K562 (cell line): ENCODE results near the gene MINDY4B. TPM values are rescaled to one million over a fixed set of nuclear protein-coding genes. Genes with fewer than 3 reads are reported as not detected.

Experiments used
- ATAC-seq: fragments of 200-7000 bp; cut with Tn5 transposase; 3 replicates; pipeline ENCODE4 v1.9.1; 2020; ENCODE audit warnings: moderate library complexity
- BruUV-seq: library from RNA; stranded (reverse); fragments of 400-500 nt; replicated peaks from 2 replicates; lab custom pipeline; 2021; lab: Mats Ljungman, UMichigan
- CTCF ChIA-PET: fragments of 300-600 bp; formaldehyde crosslinking; extraction: SDS; loops from one replicate; lab custom pipeline; 2021; ENCODE audit warnings: low intra/inter-chr PET ratio; lab: Yijun Ruan, JAX
- POLR2A ChIA-PET: fragments of 300-600, 350-650 bp; sonication (Branson Sonifier 250); formaldehyde crosslinking; extraction: SDS; loops from one replicate; lab custom pipeline; 2021; ENCODE audit warnings: antibody characterized with exemption, inconsistent platforms; lab: Yijun Ruan, JAX
- DNase-seq, 4 experiments: peaks; one replicate each; pipeline versions ENCODE4 v3.0.0 to v3.0.0-alpha.2; 2011 to 2018; ENCODE audit warnings: low spot score in 3 of 4, mixed read lengths in 3 of 4; ENCODE audit errors: extremely low read depth in 1 of 4
- FAIRE-seq: peaks from 2 replicates; lab custom pipeline; 2011; peaks lifted over from hg19 to GRCh38; lab: Jason Lieb, UNC
- H2AFZ ChIP-seq: 2 replicates; pipeline ENCODE4 v1.6.0; 2011; ENCODE audit warnings: low read depth, low read length, control low read depth, inconsistent platforms
- H3K27ac ChIP-seq: fragments of 200-600 bp; 3 replicates; pipeline ENCODE4 v1.8.0; 2011; ENCODE audit warnings: low read depth, mild to moderate bottlenecking, control low read depth, inconsistent platforms, low read length, moderate library complexity, mixed read lengths; ENCODE audit errors: extremely low read depth
- H3K27me3 ChIP-seq, 2 experiments: fragments of 300-600 bp in 1 of 2; 2 replicates in 1 of 2; 3 replicates in 1 of 2; pipeline versions ENCODE4 v1.6.0 to v1.8.0; 2011; ENCODE audit warnings: inconsistent platforms in 2 of 2, low read length in 2 of 2, mild to moderate bottlenecking in 1 of 2, mixed read lengths in 1 of 2, moderate library complexity in 1 of 2; ENCODE audit not compliant: control insufficient read depth in 2 of 2, insufficient read depth in 2 of 2
- H3K36me3 ChIP-seq: fragments of 300-600 bp; 3 replicates; pipeline ENCODE4 v1.8.0; 2011; ENCODE audit warnings: mild to moderate bottlenecking, low read length, inconsistent platforms; ENCODE audit not compliant: control insufficient read depth, insufficient read depth
- H3K4me1 ChIP-seq, 2 experiments: fragments of 200-600 bp in 1 of 2; replicated peaks in 1 of 2; 2 replicates in 1 of 2; 3 replicates in 1 of 2; pipeline versions ENCODE4 v1.5.1 to v1.8.0; 2011; ENCODE audit warnings: inconsistent platforms in 2 of 2, low read length in 2 of 2, mild to moderate bottlenecking in 1 of 2, mixed read lengths in 1 of 2, moderate library complexity in 1 of 2; ENCODE audit not compliant: control insufficient read depth in 2 of 2, insufficient read depth in 2 of 2
- H3K4me2 ChIP-seq: 2 replicates; pipeline ENCODE4 v1.6.1; 2011; ENCODE audit warnings: low read length, control low read depth, inconsistent platforms, mixed read lengths; ENCODE audit not compliant: insufficient read depth
- H3K4me3 ChIP-seq: fragments of 200-600 bp; sonication (generic), shearing (Covaris generic); 2 replicates; pipeline ENCODE4 v1.5.1; 2016; ENCODE audit warnings: control low read depth, inconsistent platforms
- H3K79me2 ChIP-seq: fragments of 200-600 bp; 3 replicates; pipeline ENCODE4 v1.8.0; 2011; ENCODE audit warnings: low read length, inconsistent platforms; ENCODE audit not compliant: control insufficient read depth, insufficient read depth
- H3K9ac ChIP-seq, 2 experiments: 2 replicates each; pipeline versions ENCODE4 v1.6.0 to v1.6.1; 2011; ENCODE audit warnings: low read depth in 2 of 2, low read length in 2 of 2, control low read depth in 1 of 2, inconsistent platforms in 1 of 2, mild to moderate bottlenecking in 1 of 2, mixed read lengths in 1 of 2; ENCODE audit not compliant: insufficient read depth in 1 of 2
- H3K9me1 ChIP-seq: one replicate; pipeline ENCODE4 v1.6.0; 2011; ENCODE audit warnings: inconsistent platforms, mild to moderate bottlenecking, low read length, moderate library complexity; ENCODE audit not compliant: control insufficient read depth, insufficient read depth
- H3K9me3 ChIP-seq: replicated peaks from 2 replicates; pipeline ENCODE4 v1.5.1; 2011; ENCODE audit warnings: low read depth, low read length, inconsistent platforms; ENCODE audit not compliant: control insufficient read depth, insufficient read depth
- H4K20me1 ChIP-seq: replicated peaks from 2 replicates; pipeline ENCODE4 v1.6.1; 2011; ENCODE audit warnings: low read length, inconsistent platforms, mixed read lengths; ENCODE audit not compliant: control insufficient read depth, insufficient read depth
- BRF1 ChIP-seq: IDR thresholded peaks from 3 replicates; pipeline ENCODE4 v1.6.1; 2011; ENCODE audit warnings: borderline replicate concordance, mild to moderate bottlenecking; ENCODE audit not compliant: insufficient read length; ENCODE audit errors: extremely low read depth
- ETV1 ChIP-seq: fragments of 450-650 bp; conservative IDR thresholded peaks from 2 replicates; pipeline ENCODE4 v1.6.1; 2016; ENCODE audit warnings: missing genetic modification characterization, control low read depth, low read depth, missing compliant biosample characterization
- FOS ChIP-seq: IDR thresholded peaks from 3 replicates; pipeline ENCODE4 v1.6.1; 2011; ENCODE audit not compliant: insufficient read length; ENCODE audit errors: extremely low read depth
- GABPA ChIP-seq: fragments of 200-800 bp; sonication (Bioruptor generic); conservative IDR thresholded peaks from 2 replicates; pipeline ENCODE4 v1.6.1; 2016; ENCODE audit warnings: low read depth, missing genetic modification characterization, missing compliant biosample characterization
- GABPB1 ChIP-seq: sonication (generic); formaldehyde crosslinking; IDR thresholded peaks from 2 replicates; pipeline ENCODE4 v1.8.0; 2022; ENCODE audit warnings: mild to moderate bottlenecking, missing genetic modification reagents
- KLF6 ChIP-seq: fragments of 250-450 bp; sonication (Bioruptor Pico); IDR thresholded peaks from 2 replicates; pipeline ENCODE4 v1.4.0; 2020; ENCODE audit warnings: mild to moderate bottlenecking, moderate library complexity, borderline replicate concordance
- LCOR ChIP-seq: sonication (generic); formaldehyde crosslinking; IDR thresholded peaks from 2 replicates; pipeline ENCODE4 v1.8.0; 2022; ENCODE audit warnings: mild to moderate bottlenecking, missing genetic modification reagents
- MAFG ChIP-seq: fragments of 450-650 bp; conservative IDR thresholded peaks from 2 replicates; pipeline ENCODE4 v1.6.1; 2016; ENCODE audit warnings: missing genetic modification characterization, missing compliant biosample characterization
- RHOXF2B ChIP-seq: fragments of 250-450 bp; sonication (Bioruptor Pico); conservative IDR thresholded peaks from 2 replicates; pipeline ENCODE4 v1.5.1; 2021
- SIRT6 ChIP-seq: IDR thresholded peaks from one replicate; pipeline ENCODE4 v1.6.1; 2012; ENCODE audit warnings: low read depth, mild to moderate bottlenecking, control low read depth, inconsistent platforms, low read length, moderate library complexity
- TAF7 ChIP-seq: fragments of 450-650 bp; IDR thresholded peaks from 2 replicates; pipeline ENCODE4 v1.6.1; 2016; ENCODE audit warnings: missing genetic modification characterization, missing compliant biosample characterization
- WGBS: fragments of 100-300 bp; shearing (Covaris generic); methylation state at CpG from one replicate; pipeline ENCODE4 v1.1.6; 2016; ENCODE audit warnings: low coverage, mixed read lengths; ENCODE audit not compliant: insufficient coverage; ENCODE audit errors: missing lambda C conversion rate; 5-methylcytosine and 5-hydroxymethylcytosine counted together
- in situ Hi-C: fragments of 300-500 bp; cut with MboI; formaldehyde crosslinking; loops from 4 replicates; pipeline ENCODE4 v1.15.0; 2018; ENCODE audit warnings: inconsistent platforms, mixed read lengths
- intact Hi-C: fragments of 100-400 bp; cut with micrococcal nuclease; formaldehyde crosslinking; loops from 2 replicates; pipeline ENCODE4 v1.14.2; 2022
- polyA plus RNA-seq, 8 experiments: library from polyadenylated mRNA; depleted of rRNA in 4 of 8; stranded (reverse) in 5 of 8; unstranded in 3 of 8; fragments of >200 nt; fragmentation: Nextera tagmentation in 2 of 8; fragmentation: Illumina TruSeq in 1 of 8; extraction: Ambion mirVana in 2 of 8; extraction: Trizol in 1 of 8; gene quantifications; 2 replicates each; pipeline versions ENCODE4 v1.2.1 to v1.2.3, GENCODE V29; 2011 to 2014; ENCODE audit warnings: inconsistent platforms in 1 of 8, missing spikeins in 1 of 8
- total RNA-seq, 7 experiments: library from RNA; depleted of rRNA in 6 of 7; stranded (reverse); fragments of >200 nt in 6 of 7; fragmentation: Illumina TruSeq in 2 of 7; extraction: Trizol in 2 of 7; gene quantifications; 2 replicates each; pipeline versions ENCODE4 v1.2.1 to v1.2.3, GENCODE V29; 2011 to 2021; ENCODE audit warnings: low replicate concordance in 1 of 7
- TF ChIP-seq, protein P1 (sequence below): fragments of 250-450 bp; sonication (Bioruptor Pico); IDR thresholded peaks from 2 replicates; pipeline ENCODE4 v1.8.0; 2022; ENCODE audit warnings: inconsistent platforms
- TF ChIP-seq, protein P2 (sequence below), 3 experiments: IDR thresholded peaks in 2 of 3; conservative IDR thresholded peaks in 1 of 3; 2 replicates each; pipeline ENCODE4 v1.5.1; 2011 to 2012; ENCODE audit warnings: low read length in 3 of 3, mild to moderate bottlenecking in 3 of 3, control low read depth in 2 of 3, improper control_type of control experiment in 1 of 3, inconsistent platforms in 1 of 3, low read depth in 1 of 3, mixed read lengths in 1 of 3, moderate library complexity in 1 of 3; ENCODE audit not compliant: insufficient read depth in 2 of 3
- TF ChIP-seq, protein P3 (sequence below), 2 experiments: IDR thresholded peaks in 1 of 2; conservative IDR thresholded peaks in 1 of 2; 2 replicates each; pipeline ENCODE4 v1.6.1; 2016; ENCODE audit warnings: low read depth in 2 of 2, mild to moderate bottlenecking in 1 of 2, missing compliant biosample characterization in 1 of 2, missing genetic modification characterization in 1 of 2, moderate library complexity in 1 of 2
- TF ChIP-seq, protein P4 (sequence below): fragments of 250-450 bp; sonication (Bioruptor Pico); IDR thresholded peaks from 2 replicates; pipeline ENCODE4 v1.5.0; 2021

Gene MINDY4B
- total and polyA plus RNA-seq, 9 of the 15 experiments (the other 6 are each of a cell fraction or from before 2014, with no cell fraction given), result not detected

DNA sequence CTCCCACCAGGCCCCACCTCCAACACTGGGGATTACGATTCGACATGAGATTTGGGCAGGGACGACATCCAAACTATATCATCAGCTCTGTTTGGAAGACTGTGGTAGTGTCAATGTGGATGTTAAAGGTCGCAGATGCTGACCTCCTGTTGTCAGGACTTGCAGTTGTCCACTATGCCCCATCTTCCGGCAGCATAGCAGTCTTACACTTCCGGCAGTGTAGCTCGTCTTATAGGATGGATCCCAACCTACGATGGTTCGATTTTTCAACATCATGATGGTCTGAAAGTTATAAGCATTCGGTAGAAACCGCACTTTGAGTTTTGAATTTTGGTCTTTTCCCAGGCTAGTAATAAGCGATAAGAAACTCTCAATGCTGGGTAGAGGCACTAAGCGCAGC is 46.7 kb upstream of the MINDY4B start:
- intact Hi-C loops, result no loop called here
- no peaks in the 10 kb centered on the region for H3K79me2 ChIP-seq
- POLR2A ChIA-PET, result interaction anchor here (0.6 to 1.3 kb wide), 3 partner anchors 10 to 124 kb away, joined by 3 to 4 read pairs (median 3); partner anchors contain the start of gene CLRN1
- H3K4me1 ChIP-seq, result no peaks in the 10 kb centered on the region
- H3K27ac ChIP-seq, result no peak overlapping the region
- H4K20me1 ChIP-seq, result no peaks in the 10 kb centered on the region
- H3K4me3 ChIP-seq, result no peak overlapping the region
- no TSS peak for BruUV-seq
- H3K9me1 ChIP-seq, result no peaks in the 10 kb centered on the region
- H3K4me2 ChIP-seq, result no peak overlapping the region
- in situ Hi-C loops, result no loop called here
- WGBS, result 7% methylated on average over 13 of the region's 13 CpGs
- no peak for FAIRE-seq
- peak; percentile 76 for ATAC-seq
- H3K27me3 ChIP-seq, result peaks cover 0 to 9% of the 10 kb centered on the region in 2 experiments; a peak in 4 of 5 replicates
- H2AFZ ChIP-seq, result no peak overlapping the region
- peak in 2 of 4 experiments; percentile 9 for DNase-seq
- H3K9me3 ChIP-seq, result no peaks in the 10 kb centered on the region
- no peaks in the 10 kb centered on the region for H3K36me3 ChIP-seq
- H3K9ac ChIP-seq, result no peak overlapping the region
- CTCF ChIA-PET, result no interaction called here
- TF ChIP-seq RHOXF2B (CRISPR knock-in tag) (no peak), BRF1 (no peak), TAF7 (tag) (no peak), FOS (no peak), GABPB1 (CRISPR knock-in tag) (peak; percentile 20; the same call in 1 of the 2 replicates), GABPA (peak; percentile 34), ETV1 (tag) (peak; percentile 70), SIRT6 (no peak), MAFG (no peak), KLF6 (no peak), LCOR (no peak)
- TF ChIP-seq, protein P1, sequence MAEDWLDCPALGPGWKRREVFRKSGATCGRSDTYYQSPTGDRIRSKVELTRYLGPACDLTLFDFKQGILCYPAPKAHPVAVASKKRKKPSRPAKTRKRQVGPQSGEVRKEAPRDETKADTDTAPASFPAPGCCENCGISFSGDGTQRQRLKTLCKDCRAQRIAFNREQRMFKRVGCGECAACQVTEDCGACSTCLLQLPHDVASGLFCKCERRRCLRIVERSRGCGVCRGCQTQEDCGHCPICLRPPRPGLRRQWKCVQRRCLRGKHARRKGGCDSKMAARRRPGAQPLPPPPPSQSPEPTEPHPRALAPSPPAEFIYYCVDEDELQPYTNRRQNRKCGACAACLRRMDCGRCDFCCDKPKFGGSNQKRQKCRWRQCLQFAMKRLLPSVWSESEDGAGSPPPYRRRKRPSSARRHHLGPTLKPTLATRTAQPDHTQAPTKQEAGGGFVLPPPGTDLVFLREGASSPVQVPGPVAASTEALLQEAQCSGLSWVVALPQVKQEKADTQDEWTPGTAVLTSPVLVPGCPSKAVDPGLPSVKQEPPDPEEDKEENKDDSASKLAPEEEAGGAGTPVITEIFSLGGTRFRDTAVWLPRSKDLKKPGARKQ (CRISPR knock-in tag), result no peak
- TF ChIP-seq, protein P2, sequence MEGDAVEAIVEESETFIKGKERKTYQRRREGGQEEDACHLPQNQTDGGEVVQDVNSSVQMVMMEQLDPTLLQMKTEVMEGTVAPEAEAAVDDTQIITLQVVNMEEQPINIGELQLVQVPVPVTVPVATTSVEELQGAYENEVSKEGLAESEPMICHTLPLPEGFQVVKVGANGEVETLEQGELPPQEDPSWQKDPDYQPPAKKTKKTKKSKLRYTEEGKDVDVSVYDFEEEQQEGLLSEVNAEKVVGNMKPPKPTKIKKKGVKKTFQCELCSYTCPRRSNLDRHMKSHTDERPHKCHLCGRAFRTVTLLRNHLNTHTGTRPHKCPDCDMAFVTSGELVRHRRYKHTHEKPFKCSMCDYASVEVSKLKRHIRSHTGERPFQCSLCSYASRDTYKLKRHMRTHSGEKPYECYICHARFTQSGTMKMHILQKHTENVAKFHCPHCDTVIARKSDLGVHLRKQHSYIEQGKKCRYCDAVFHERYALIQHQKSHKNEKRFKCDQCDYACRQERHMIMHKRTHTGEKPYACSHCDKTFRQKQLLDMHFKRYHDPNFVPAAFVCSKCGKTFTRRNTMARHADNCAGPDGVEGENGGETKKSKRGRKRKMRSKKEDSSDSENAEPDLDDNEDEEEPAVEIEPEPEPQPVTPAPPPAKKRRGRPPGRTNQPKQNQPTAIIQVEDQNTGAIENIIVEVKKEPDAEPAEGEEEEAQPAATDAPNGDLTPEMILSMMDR (IDR thresholded peaks at IDR 0.05 in 2 of 3, conservative IDR thresholded peaks at IDR 0.05 in 1 of 3; ENCODE audit: insufficient read depth in 2 of 3, low read depth in 1 of 3, low read length in 3 of 3), result peak in 2 of 3 experiments; percentile 23 to 35; a peak in 2 of 6 replicates
- TF ChIP-seq, protein P3, sequence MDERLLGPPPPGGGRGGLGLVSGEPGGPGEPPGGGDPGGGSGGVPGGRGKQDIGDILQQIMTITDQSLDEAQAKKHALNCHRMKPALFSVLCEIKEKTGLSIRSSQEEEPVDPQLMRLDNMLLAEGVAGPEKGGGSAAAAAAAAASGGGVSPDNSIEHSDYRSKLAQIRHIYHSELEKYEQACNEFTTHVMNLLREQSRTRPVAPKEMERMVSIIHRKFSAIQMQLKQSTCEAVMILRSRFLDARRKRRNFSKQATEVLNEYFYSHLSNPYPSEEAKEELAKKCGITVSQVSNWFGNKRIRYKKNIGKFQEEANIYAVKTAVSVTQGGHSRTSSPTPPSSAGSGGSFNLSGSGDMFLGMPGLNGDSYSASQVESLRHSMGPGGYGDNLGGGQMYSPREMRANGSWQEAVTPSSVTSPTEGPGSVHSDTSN (CRISPR knock-in tag; IDR thresholded peaks at IDR 0.05; ENCODE audit: low read depth), result no peak
- TF ChIP-seq, protein P3 (tag; conservative IDR thresholded peaks at IDR 0.05; ENCODE audit: low read depth), result no peak
- TF ChIP-seq, protein P4, sequence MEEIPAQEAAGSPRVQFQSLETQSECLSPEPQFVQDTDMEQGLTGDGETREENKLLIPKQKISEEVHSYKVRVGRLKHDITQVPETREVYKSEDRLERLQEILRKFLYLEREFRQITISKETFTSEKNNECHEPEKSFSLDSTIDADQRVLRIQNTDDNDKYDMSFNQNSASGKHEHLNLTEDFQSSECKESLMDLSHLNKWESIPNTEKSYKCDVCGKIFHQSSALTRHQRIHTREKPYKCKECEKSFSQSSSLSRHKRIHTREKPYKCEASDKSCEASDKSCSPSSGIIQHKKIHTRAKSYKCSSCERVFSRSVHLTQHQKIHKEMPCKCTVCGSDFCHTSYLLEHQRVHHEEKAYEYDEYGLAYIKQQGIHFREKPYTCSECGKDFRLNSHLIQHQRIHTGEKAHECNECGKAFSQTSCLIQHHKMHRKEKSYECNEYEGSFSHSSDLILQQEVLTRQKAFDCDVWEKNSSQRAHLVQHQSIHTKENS (CRISPR knock-in tag), result no peak
